Activated T-cell treated with anti-CD3 and anti-CD28 coated beads, Interleukin-2, amount 50 U/mL, for 1 hour (primary cell): Measurements from ENCODE around the gene DMRT1.

Source experiments
- DNase-seq: peaks from one replicate; pipeline ENCODE4 v3.0.0-alpha.2; 2020

DMRT1 gene

DNA sequence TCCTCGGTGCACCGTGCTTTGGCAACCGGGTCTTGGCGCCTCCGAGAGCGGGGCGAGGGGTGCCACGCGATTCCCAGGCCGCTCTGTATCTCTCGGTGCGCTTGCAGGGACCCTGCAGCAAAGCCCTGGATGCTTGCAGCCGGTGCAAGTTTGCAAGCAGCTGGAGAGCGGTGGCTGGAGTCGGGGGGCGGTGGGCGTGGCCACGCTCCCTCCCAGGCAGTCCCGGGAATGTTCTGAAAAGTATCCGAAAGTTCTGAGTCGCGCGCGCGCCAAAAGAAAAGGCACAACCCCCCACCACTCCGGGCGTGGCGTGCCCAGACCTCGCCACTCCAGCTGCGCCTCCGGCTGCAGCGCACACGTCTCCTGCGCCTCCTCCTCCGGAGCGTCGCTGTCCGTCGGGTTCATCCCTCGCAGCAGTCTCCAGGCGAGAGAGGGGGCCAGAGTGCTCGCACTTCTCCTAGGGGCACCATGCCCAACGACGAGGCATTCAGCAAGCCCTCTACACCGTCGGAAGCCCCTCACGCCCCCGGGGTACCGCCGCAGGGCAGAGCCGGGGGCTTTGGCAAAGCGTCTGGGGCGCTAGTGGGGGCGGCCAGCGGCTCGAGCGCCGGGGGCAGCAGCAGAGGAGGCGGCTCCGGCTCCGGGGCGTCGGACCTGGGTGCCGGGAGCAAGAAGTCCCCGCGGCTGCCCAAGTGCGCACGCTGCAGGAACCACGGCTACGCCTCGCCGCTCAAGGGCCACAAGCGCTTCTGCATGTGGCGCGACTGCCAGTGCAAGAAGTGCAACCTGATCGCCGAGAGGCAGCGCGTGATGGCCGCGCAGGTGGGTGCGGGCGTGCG, at the start of gene DMRT1:
TSS of gene DMRT1 (plus strand) at position 327 of the 839 bp plus-strand sequence. CDS start at position 469, 142 bp downstream.
- no peak for DNase-seq

- DNase-seq, result no peak
Measured at GRCh38 chr9:792331-793260, 48.9 kb upstream of the DMRT1 start.

- DNase-seq, result no peak
Measured at GRCh38 chr9:794386-794785, 47.1 kb upstream of the DMRT1 start.

DNA sequence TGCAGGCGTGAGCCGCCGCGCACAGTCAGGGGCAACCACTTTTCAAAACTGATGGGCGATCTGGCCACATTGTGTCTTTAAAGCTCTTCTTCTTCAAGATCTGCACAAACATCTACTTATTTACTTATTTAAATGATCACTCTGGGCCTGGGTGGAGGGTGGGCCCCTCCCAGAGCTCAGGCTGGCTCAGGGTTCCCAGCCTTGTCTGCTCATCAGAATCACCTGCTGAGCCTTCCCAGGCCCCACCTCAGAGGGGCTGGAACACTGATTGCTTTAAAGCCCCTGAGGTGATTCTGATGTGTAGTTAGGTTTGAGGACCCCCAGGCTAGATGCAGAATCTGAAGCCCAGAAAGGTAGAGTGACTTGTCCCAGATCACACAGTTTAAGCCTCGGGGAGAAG, 45.6 kb upstream of the DMRT1 start:
- no peak for DNase-seq

GRCh38 chr9:800591-801150, 40.8 kb upstream of the DMRT1 start:
- DNase-seq, result no peak

DNA sequence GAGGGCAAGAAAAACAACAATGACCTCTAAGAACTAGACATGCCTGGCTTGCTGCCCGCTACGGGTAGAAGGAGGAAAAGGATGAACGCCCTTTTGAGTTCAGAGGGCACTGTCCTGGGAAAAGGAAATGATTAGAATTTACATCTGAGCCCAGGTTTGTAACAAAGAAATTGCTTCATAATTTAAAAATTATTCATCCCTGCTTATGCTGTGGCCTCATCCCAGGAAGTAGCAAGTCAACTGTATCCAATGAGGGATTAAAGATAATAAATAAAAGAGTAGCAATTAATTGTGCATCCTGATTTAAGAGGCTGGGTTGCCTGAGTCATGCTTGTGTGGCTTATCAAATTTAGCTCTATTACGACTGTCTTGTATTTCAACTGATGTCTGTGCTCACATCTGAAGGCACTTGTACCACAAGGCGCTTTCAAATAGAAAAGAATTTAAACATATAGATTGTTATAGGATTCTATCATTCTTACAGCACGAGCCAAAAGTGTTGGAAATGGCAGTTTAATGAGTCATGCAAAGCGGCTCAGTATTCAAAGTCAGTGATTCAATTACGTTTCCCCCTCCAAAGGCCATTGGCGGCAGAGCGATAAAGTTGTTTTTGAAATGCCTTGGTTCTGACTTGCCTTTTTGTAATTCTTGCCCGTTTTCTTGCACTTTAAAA, 40.0 kb upstream of the DMRT1 start:
- DNase-seq, result no peak

- DNase-seq, result no peak
Measured at GRCh38 chr9:804026-804425, 37.5 kb upstream of the DMRT1 start.

- DNase-seq, result no peak
Measured at GRCh38 chr9:805151-805550, 36.3 kb upstream of the DMRT1 start.

DNA sequence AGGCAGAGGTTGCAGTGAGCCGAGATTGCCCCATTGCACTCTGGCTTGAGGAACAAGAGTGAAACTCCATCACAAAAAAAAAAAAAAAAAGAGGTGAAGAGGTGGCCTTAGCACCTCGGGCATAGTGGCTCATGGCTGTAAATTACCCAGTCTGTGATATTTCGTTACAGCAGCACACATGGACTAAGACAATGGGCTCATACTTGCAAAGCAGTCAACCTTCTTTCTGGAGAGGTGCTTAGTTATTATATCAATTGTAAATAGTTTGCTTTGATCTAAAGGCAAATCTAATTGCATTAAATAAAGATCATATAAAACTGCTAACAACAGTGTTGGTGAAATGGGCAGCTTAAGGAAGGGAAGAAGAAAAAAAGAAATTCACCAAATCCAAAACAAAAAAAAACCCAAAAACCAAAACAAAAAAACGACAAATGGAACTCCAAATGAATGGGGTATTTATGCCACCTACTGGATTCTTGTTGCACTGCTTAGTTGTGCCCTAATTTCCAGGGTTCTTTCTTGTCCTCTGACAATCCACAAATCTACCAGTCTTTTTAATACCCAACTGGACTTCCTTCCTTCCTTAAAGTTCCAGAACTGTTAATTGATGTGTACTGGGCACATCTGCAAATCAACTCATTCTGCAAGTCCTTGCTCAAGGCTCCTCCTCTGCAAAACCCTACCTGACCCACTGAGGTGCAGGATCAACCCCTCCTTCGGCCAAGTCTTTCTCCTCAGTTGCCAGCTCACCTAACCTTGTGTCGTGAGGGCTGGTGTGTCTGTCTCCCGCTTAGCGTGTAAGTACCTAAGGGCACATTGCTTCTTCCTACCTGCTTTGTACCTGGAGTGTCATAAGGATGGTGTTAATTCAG, 35.0 kb upstream of the DMRT1 start:
- DNase-seq, result no peak

DNA sequence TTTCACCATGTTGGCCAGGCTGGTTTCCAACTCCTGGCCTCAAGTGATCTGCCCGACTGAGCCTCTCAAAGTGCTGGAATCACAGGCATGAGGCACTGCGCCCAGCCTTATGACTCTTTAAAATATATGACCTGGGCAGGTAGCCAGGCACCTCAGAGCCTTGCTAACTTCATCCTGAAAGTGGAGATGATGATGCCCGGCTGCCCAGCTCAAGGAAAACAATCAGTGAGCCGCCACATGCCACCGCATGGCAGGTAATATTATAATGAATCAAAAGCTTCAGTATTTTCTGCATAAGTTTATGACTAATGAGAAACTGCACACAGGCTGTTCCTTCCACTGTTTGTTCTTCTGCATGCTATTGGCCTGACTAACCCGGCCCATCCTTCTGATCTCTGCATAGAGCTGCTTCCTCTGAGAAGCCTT, 30.4 kb upstream of the DMRT1 start:
- DNase-seq, result no peak

DNA sequence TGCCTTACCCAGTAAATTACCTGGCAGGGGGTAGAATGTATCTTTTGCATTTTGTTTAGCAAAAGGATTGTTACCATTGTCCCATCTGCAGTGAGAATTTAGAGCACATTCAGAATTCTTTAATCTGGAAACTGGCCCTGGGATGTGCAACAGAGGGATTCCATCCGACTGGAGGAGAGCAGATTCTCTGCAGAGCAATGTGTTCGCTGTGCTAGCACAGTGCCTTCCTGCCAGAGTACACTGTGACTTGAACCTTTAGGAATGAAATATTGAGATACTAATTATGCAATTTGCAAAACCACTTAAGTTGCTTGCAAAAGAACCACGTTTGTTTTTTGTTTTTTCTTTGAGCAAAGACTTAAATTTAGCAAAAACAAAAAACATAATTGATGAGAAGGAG, 22.5 kb upstream of the DMRT1 start:
- no peak for DNase-seq

GRCh38 chr9:826500-827280, 14.8 kb upstream of the DMRT1 start:
- DNase-seq, result no peak

- no peak for DNase-seq
Measured at GRCh38 chr9:840343-840742, 1.2 kb upstream of the DMRT1 start.

- DNase-seq, result no peak
Measured at GRCh38 chr9:842635-843426, 1.3 kb downstream of the DMRT1 start.

- DNase-seq, result no peak
Measured at GRCh38 chr9:843427-843785, 1.9 kb downstream of the DMRT1 start.

GRCh38 chr9:846852-847251, 5.4 kb downstream of the DMRT1 start:
- no peak for DNase-seq

DNA sequence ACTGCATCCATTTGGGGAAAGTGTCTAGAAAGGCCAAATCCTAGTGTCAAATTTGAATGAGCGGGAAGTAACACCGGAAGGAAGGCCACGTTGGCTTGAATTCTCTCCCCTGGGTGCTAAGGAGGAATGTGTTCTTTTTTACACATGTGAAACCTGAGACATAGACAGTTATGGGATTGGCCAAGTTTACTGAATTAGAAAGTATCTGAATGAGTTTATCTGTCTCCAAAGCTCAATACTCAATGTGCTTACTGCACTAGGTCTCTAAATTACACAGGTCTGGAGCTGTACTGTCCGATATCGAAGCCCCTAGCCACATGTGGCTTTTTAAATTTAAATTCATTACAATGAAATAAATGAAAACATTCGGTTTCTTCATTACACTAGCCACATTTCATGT, 6.0 kb downstream of the DMRT1 start:
- no peak for DNase-seq

GRCh38 chr9:849431-849830, 7.9 kb downstream of the DMRT1 start:
- DNase-seq, result no peak

DNA sequence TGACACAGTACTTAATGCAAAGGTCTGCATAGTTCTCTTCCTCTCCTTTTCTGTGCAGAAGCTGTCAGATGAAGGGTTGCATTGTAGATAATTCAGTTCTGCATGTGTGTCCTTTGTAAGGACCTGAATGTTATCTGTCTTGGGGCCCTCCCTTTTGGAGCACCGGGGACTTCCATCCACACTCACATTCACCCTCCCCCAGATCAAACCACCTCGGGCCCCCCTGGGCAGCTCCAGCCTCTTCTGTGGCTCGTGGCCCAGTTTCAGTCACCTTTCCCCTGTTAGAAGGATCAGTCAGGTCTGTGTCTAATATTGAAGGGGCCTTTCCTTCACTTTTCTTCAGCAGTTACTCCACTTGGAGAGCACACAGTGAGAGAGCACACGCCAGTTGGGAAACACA, 11.0 kb downstream of the DMRT1 start:
- DNase-seq, result no peak

DNA sequence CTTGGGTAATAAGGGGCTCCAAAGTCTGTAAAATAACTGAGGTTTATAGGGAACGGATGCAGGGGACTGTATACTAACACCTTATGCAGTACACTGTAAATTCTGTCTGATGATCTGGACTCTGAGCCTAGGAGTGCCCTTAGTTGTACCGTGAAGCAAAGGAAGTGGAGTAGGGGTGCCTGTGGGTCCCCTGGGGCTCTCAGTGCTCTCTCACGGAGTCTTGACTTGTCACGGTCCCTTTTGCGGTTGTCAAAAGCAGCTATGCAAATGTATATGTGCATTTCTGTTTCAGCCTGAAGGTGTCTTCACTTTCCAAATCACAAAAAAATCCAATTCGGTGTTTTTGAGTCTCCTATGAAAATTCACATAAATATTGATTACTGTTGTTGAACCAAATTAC, 17.8 kb downstream of the DMRT1 start:
- no peak for DNase-seq
